NCI-H1417 (cell line): ENCODE data around the gene ELMO1.
A peak's percentile ranks its signal among the peaks of the same experiment; 100 is the strongest.

Experiments
- DNase-seq, 3 experiments: peaks; one replicate each; lab custom pipeline; 2025; lab: John Stamatoyannopoulos, UW

ELMO1 gene

GRCh38 chr7:37054624-37055241, 393.9 kb downstream of the ELMO1 start:
- no peak for DNase-seq

- no peak for DNase-seq
Measured at GRCh38 chr7:37052705-37053104, 396.0 kb downstream of the ELMO1 start.

DNA sequence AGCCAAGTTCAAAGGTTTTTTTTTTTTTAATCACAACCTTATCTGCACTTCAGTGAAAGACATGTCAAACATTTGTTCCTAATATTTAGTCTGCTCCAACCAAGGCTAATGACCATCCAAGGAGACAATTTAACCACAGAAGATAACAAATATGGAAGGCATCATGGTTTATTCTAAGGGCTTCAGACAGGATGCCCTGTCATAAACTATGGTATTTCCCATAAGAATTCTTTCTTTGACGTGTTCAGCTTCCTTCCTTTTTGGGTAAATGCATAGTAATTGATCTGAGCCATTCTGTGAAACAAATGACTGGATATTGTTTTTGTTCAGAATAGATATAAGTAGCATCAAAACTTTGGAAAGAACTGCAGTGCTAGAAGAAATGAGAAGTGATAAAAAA, 397.9 kb downstream of the ELMO1 start:
- DNase-seq = no peak

- DNase-seq = no peak
Measured at GRCh38 chr7:37048674-37049073, 400.0 kb downstream of the ELMO1 start.

GRCh38 chr7:37047260-37047659, 401.4 kb downstream of the ELMO1 start:
- DNase-seq = no peak

DNA sequence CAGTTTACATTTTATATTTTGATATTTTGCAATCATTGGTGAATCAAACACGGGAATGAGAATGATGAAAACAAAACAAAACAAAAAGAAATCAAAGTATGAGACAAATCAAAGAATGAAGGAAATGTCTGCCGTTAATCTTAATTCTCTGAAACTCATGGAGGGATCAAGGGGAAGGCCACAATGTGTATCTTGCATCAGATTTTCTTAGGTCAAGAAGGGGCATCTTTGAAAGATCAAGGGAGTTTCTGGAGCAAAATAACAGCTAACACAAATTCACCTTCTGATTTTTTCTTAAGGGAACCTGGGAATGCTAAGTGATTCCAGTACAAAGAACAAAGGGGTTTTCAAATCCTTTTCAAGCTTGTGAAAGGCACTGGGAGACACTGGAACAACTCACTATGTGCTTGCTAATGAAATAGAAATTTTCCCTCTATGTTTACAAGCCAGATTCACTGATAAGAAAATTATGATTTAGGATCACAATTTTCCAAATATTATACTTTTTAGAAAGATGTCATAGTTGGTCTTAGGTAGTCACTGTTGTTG, 402.1 kb downstream of the ELMO1 start:
- DNase-seq = no peak

- no peak for DNase-seq
Measured at GRCh38 chr7:37045681-37046179, 402.9 kb downstream of the ELMO1 start.

- DNase-seq = no peak
Measured at GRCh38 chr7:37041461-37041860, 407.2 kb downstream of the ELMO1 start.

DNA sequence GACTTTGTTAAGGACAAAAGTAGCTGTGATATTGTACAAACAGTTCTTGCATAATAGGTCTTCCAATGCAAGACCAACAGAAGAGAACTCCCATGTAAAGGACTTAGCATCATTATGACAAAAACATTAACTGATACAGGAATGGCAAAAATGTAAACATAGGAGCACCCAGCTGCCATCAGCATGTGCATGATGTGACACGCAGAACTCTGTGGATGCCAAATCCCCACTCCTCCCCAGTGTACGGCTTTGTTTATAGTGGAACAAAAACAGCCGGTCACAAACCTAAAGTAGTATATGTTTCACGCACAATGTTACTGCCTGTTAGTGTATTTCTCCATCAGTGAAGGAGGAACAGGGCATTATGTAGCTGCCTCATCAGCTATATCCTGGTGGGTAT, 408.3 kb downstream of the ELMO1 start:
- peak in 2 of 3 experiments; percentile 47 to 86 for DNase-seq

DNA sequence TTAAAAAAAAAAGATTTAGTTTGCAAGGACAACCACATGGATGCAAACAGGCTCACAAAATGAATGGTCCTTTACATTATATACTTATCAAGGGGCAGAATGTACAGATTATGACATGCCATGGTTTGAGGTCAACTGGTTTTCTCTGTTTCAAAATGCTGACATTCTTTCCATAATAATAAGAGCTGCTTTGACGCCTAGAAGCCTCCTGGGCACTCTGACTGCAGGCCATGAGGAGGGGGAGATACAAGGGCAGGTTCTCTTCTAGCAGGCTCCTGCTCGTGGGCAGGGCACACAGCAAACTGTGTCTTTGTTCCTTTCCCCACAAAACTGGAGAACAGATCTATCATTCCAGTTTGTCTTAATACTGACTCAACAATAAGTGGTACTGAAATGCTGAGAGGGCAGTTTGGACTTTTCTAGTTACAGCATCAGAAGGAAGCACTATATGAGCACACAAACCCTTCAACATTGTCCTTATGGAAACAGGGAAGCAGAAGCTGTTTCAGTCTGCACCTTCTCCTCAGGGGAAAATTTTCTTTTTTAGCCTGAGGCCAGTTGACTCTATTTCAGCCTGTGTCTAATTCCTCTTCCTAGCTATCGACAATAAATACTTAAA, 409.4 kb downstream of the ELMO1 start:
- peak in 1 of 3 experiments; percentile 35 for DNase-seq

- no peak for DNase-seq
Measured at GRCh38 chr7:37038706-37039105, 410.0 kb downstream of the ELMO1 start.

DNA sequence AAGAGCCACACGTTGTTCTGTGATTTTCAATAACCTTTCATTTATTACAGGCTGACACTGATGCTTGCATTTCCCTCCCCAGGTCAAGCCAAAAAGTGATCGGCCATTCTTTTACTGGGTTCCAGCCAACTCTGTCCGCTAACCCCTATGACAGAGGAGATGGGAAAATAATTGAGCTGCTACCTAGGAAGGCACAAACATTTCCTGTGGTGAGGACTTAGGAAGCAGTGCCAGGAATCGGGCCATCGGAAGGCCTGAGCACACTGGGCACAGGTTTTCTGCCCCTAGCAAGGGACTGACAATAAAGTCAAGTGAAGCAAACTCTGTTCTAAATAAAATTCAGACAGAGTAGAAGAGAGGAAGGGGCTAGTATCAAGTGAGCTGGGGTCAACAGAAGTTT, 411.4 kb downstream of the ELMO1 start:
- no peak for DNase-seq

GRCh38 chr7:37035631-37036030, 413.0 kb downstream of the ELMO1 start:
- no peak for DNase-seq

GRCh38 chr7:37033141-37033540, 415.5 kb downstream of the ELMO1 start:
- DNase-seq = no peak

- no peak for DNase-seq
Measured at GRCh38 chr7:37032258-37032601, 416.4 kb downstream of the ELMO1 start.

DNA sequence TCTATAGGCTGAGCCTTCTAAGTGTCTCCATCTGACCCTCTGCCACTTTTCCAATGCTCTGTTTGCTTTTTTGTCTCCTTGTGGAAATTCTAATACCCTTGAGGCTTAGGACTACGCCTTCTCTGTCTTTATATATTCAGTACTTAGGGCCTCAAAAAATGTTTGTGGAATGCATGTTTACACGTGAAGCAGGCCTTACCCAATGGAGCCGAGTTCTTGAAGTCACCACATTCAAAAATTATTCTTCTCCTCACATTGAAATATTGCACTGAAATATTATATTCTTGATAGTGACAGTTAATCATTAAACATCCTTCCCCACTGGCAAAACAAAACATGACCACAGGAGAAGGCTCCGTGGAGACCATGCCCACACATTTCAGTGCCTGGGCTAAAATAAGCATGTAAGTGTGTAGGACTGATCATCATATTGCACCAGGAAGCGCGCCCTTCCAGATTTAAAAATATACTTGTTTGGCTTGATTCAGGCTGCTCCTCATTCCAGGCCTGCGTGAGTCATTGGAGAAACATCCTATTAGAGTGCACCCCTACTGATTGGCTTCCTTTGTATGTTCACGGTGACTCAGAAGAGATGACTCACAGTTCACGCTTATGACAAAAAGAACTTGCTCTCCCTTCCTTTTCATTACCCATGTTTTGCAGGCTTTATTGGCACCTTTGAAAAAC, 416.9 kb downstream of the ELMO1 start:
- peak in 2 of 3 experiments; percentile 75 to 90 for DNase-seq

DNA sequence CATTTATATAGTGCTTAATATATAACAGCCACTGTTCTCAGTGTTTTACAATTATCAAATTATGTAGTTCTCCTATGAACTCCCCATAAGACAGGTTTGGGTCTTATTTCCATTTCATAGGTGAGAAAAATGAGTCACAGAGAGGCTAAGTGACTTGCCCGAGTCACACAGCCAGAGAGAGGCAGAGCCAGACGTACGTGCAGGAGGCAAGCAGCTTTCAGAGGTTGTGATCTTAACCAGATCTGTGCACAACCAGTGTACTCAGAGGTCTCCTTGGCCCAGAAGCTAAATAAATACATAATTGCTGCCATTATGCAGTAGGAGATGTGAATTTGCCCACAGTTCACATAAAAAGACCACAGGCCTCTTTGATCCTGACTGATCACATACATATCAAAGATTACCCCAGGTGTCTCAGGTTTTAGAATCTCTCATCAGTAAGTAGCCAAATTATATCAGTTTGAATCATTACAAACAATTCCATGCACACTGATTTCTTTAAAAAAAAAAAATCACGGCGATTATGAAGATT, 419.7 kb downstream of the ELMO1 start:
- DNase-seq = peak in 1 of 3 experiments; percentile 35

DNA sequence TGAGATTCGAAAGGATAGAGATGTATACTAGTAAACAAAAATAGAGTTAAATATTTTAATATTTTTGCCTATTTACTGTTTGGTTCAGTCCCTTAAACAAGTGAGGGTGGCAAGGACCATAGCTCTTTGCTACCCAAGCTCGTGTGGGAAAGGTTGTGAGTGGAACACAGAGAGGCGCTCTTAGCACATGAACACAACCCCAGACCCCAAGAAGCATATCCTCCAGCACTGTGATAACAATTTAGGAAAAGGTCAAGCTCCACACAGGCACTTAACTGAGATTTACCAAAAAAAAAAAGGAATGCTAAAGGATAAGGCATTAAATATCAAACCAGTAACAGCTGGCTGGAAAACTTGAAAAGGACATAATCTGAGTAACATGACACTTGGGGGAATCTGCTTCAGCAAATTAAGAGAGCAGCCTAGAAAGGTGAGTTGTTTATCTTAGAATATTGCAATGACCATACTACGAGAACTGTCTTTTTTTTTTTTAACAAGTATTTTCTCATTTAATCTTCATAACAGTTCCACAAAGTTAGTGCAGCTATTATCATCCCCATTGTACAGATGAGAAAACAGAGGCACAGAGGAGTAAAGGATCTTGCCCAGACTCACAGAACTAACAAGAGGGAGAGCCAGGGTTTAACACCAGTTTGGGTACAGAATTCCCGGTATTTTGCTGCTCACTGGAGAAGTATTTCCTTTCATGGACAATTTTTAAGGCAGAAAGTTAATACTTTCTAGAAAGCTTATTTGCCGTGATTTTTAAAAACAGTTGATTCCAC, 420.9 kb downstream of the ELMO1 start:
- no peak for DNase-seq

GRCh38 chr7:37027104-37027503, 421.6 kb downstream of the ELMO1 start:
- no peak for DNase-seq

- no peak for DNase-seq
Measured at GRCh38 chr7:37018954-37019353, 429.7 kb downstream of the ELMO1 start.

- no peak for DNase-seq
Measured at GRCh38 chr7:37016064-37016878, 432.4 kb downstream of the ELMO1 start.
